ENCODE measurements around the gene HNRNPDL. TPM values are rescaled to one million over a fixed set of nuclear protein-coding genes. Genes with fewer than 3 reads are reported as not detected.
A peak's percentile ranks its signal among the peaks of the same experiment; 100 is the strongest.

HNRNPDL gene
- total RNA-seq, 1 donor from 2014 or later: 582 TPM

DNA sequence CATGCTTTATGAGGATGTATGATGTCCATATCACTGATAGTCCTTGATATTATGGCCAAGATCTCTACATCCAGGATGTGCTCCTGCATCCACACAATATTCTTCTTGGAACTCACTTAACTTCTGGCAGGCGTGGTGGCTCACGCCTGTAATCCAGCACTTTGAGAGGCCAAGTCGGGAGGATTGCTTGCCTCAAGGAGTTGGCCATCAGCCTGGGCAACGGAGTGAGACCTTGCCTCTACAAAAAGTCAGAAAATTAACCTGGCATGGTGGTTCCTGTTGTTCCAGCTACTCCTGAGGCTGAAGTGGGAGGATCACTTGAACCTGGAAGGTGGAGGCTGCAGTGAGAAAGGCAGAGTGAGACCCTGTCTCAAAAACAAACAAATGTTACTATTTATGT lies 54.2 kb downstream of the HNRNPDL start:
- no peak overlapping the region for H3K27ac Mint-ChIP-seq (ENCODE audit: unreplicated experiment)
- peaks cover 28% of the 10 kb centered on the region for H3K36me3 Mint-ChIP-seq (ENCODE audit: low read depth)
- TF ChIP-seq, protein P1, sequence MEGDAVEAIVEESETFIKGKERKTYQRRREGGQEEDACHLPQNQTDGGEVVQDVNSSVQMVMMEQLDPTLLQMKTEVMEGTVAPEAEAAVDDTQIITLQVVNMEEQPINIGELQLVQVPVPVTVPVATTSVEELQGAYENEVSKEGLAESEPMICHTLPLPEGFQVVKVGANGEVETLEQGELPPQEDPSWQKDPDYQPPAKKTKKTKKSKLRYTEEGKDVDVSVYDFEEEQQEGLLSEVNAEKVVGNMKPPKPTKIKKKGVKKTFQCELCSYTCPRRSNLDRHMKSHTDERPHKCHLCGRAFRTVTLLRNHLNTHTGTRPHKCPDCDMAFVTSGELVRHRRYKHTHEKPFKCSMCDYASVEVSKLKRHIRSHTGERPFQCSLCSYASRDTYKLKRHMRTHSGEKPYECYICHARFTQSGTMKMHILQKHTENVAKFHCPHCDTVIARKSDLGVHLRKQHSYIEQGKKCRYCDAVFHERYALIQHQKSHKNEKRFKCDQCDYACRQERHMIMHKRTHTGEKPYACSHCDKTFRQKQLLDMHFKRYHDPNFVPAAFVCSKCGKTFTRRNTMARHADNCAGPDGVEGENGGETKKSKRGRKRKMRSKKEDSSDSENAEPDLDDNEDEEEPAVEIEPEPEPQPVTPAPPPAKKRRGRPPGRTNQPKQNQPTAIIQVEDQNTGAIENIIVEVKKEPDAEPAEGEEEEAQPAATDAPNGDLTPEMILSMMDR (conservative IDR thresholded peaks at IDR 0.05): no peak
- no peak for DNase-seq (ENCODE audit: low read depth, low spot score)
- H3K4me1 Mint-ChIP-seq: peaks cover 36% of the 10 kb centered on the region
- H3K4me3 Mint-ChIP-seq: peak overlapping the region; percentile 98
- H3K9me3 Mint-ChIP-seq: no peaks in the 10 kb centered on the region
- H3K27me3 Mint-ChIP-seq (ENCODE audit: low read depth): peaks cover 8% of the 10 kb centered on the region

DNA sequence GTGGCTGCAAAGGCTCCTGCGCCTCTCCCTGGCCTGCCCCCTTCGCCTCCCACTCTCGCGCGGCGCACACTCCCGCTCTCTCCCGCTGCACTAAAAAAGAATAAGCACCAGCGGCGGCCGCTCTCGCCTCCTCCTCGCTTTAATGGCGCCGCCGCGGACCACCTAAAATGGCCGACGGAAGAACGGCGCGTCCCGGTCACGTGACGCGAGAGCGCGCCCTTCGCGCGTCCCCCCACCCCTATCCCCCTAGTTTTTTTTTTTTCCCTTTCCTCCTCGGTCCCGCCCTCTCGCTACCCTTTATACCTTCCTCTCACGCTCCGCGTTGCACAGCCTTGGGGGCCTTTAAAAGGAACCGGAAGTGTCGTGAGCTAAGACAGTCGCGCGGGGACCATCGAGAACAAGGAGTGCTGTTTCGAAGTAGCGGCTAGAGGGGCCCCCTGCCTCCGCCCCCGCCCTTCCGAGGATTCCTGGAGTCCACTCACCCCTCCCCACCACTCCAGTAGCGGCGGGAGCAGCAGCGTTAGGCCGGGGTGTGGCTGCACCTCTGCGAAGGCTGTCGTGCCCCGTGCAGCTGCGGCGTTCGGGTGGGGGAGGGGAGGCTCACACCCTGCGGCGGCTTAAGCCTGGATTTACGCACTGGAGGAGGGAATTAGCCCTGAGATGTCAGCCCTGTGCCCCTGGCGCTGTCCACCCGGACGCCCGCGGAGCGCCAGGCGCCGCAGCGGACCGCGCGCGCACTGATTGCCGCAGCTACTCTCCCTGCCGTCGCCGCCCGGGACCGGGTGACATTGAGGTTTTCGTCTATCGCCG lies 56.2 kb downstream of the HNRNPDL start, which contains the start of gene HNRNPD:
HNRNPD (minus strand) TSS at position 176 of the 810 bp plus-strand sequence. CDS start 313 bp downstream, outside the sequence.
- H3K4me3 Mint-ChIP-seq: peak within 1 kb of the TSS; percentile 98
- DNase-seq (ENCODE audit: low read depth, low spot score): peak; percentile 94
- no peaks in the 10 kb centered on the region for H3K9me3 Mint-ChIP-seq
- peak within 1 kb of the TSS; percentile 100 for H3K27ac Mint-ChIP-seq (ENCODE audit: unreplicated experiment)
- peaks cover 8% of the 10 kb centered on the region for H3K27me3 Mint-ChIP-seq (ENCODE audit: low read depth)
- H3K4me1 Mint-ChIP-seq: peaks cover 49% of the 10 kb centered on the region
- TF ChIP-seq, protein P1 (conservative IDR thresholded peaks at IDR 0.05): no peak
- H3K36me3 Mint-ChIP-seq (ENCODE audit: low read depth): peaks cover 38% of the 10 kb centered on the region

DNA sequence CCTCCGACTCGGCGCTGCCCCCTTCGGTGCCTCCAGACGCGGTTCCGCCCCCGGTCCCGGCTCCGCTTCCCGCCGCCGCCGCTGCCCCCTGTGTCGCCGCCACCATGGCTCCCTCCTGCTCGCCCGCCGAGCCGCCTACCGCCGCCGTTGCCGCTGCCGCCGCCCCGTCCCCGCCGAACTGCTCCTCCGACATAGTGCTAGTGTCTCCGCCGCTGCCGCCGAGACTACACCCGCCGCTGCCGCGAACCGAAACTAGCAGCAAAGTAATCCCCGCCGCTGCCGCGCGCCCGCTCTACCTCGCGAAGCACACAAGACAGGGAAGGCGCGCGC lies 56.8 kb downstream of the HNRNPDL start:
- Mint-ChIP-seq H3K36me3 (ENCODE audit: low read depth) (peaks cover 39% of the 10 kb centered on the region), H3K9me3 (no peaks in the 10 kb centered on the region), H3K4me1 (peaks cover 51% of the 10 kb centered on the region), H3K27me3 (ENCODE audit: low read depth) (peaks cover 8% of the 10 kb centered on the region), H3K27ac (ENCODE audit: unreplicated experiment) (peak overlapping the region; percentile 100), H3K4me3 (peak overlapping the region; percentile 98)
- TF ChIP-seq, protein P1 (conservative IDR thresholded peaks at IDR 0.05): no peak
- DNase-seq (ENCODE audit: low read depth, low spot score): no peak

Other genes starting within 250 kb of the HNRNPDL start
- 610 and 642 TPM in 2 replicates for gene HNRNPD, start 56.5 kb downstream of the HNRNPDL start, total RNA-seq
- 52.8 and 53.3 TPM in 2 replicates for gene ENOPH1, start 128 bp upstream of the HNRNPDL start, total RNA-seq
- gene TMEM150C, start 131.5 kb upstream of the HNRNPDL start, total RNA-seq: 8.5 and 8.9 TPM in 2 replicates

Measured in neural crest cell (in vitro differentiated cells).